RCC 7860 (cell line): ENCODE measurements around the gene DHPS.
"Not testable (repeated sequence)": the region's sequence is repeated elsewhere in the genome, so short reads cannot be mapped to it uniquely, and the experiment has no call there.

Experiments
- DNase-seq: peaks from one replicate; pipeline ENCODE4 v3.0.0-alpha.2; 2015; ENCODE audit warnings: low spot score
- FAIRE-seq: peaks from 2 replicates; lab custom pipeline; 2012; peaks lifted over from hg19 to GRCh38; lab: Jason Lieb, UNC

Gene DHPS

GRCh38 chr19:12705654-12706331 is 24.1 kb upstream of the DHPS start:
- DNase-seq (no peak), FAIRE-seq (no peak)

DNA sequence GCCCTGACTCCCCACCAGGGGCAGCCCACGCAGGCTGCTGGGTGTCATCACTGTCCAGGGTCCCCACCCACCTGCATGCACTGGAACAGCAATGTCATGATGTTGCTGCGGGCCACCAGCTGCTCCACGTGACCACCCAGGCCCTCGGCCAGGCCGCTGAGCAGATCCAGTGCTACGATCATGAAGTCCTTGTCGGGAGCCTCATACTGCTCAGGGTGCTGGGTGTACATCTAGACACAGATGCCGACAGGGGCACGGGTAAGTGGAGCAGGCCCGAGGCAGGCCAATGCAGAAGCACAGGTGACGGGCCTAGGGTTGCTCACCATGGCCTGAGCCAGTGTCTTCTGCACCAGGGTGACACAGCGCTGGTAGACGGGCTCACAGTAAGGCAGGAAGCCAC is 23.5 kb upstream of the DHPS start:
- no peak for FAIRE-seq
- DNase-seq, result no peak

- DNase-seq (peak; percentile 37), FAIRE-seq (no peak)
Measured at GRCh38 chr19:12703046-12703445, 21.4 kb upstream of the DHPS start.

GRCh38 chr19:12701596-12702282 is 20.1 kb upstream of the DHPS start:
- DNase-seq (no peak), FAIRE-seq (no peak)

- FAIRE-seq, result no peak
Measured at GRCh38 chr19:12698138-12698537, 16.5 kb upstream of the DHPS start.

GRCh38 chr19:12697425-12697824 is 15.7 kb upstream of the DHPS start:
- not testable (repeated sequence) for FAIRE-seq, DNase-seq

More at GRCh38 chr19:12698138-12698537, 16.5 kb upstream of the DHPS start:
- no peak for DNase-seq

DNA sequence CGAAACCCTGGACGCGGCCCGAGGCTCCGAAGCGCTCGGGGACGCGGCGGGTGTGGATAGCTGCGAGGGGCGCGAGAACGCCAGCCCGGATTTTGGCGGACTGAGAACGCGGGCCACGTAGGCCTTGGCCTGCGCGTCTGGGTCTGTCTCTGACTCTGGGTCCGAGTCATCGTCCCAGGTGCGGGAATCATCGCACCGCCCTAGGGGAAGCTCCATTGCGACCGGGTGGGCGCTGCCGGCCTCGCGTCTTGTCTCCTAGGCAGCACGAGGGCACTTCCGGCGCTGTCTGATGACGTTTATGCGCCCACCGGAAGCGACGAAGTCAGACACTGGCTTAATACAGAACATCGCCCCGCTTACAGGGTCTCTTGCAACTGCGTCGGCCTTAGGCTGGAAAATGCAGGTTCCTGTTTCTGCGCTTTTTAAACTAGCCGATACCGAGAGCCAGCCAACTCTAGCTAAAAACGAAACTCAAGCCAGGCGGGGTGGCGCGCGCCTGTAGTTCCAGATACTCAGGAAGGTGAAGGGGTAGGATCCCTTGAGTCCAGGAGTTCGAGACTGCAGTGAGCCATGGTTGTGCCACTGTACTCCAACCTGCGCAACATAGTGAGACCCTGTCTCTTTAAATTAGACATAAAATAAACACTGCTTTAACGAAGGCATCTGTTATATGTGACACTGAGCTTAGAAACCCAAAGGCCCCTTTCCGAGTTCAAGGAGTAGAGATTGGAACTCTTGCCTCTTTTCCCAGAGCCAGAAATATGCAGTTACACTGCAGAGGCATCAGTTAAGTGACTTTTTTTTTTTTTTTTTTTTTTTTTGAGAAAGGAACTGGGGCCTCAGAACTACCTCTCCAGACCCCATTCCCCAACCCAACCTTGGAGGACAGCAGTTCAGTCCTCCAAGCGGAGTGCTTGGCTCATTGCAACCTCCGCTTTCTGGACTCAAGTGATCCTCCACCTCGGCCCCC is 15.0 kb upstream of the DHPS start, which contains the start of gene FBXW9:
FBXW9 (minus strand) TSS at position 266 of the 970 bp plus-strand sequence; CDS start at position 216, 50 bp downstream.
- no peak for FAIRE-seq
- peak; percentile 84 for DNase-seq

GRCh38 chr19:12695997-12696365 is 14.3 kb upstream of the DHPS start:
- DNase-seq, result no peak
- FAIRE-seq, result no peak

DNA sequence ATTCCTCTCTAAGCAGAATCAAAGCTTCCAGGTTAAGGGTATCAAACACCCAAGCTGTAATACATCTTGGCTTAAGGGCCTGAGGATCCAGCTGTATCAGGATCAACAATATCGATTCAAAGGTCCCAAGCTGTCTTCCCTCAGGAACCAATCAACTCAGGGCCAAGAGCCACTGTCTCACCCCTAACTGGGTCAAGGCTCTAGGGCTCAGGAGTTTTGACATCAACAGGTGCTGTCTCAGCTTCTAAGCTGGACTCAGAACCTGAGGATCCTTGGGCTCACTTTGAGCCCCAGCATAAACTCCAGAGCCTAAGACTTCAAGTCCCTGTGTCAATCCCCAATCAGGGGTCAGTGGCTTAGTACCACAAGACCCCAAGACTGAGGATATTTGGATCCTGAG is 13.8 kb upstream of the DHPS start:
- no peak for DNase-seq
- no peak for FAIRE-seq

DNA sequence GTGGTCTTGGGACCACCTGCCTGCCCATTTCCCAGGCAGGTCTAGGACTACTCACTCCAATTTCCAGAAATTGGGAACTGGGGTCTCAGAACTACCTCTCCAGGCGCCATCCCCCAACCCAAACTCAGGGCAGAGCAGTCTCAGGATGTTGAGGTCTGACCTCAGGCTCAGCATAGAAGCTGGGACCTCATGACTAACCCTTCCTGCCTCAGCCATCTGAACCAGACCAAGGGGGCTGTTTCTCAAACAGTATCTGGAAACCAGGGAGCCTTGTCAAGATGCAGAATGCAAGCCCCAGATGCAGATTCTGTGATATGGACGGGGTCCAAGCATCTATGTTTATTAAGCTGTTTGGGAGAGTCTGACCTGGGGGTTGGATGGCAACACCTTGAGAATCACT is 13.4 kb upstream of the DHPS start:
- FAIRE-seq, result no peak
- no peak for DNase-seq

- FAIRE-seq (no peak), DNase-seq (no peak)
Measured at GRCh38 chr19:12694641-12695040, 13.0 kb upstream of the DHPS start.

DNA sequence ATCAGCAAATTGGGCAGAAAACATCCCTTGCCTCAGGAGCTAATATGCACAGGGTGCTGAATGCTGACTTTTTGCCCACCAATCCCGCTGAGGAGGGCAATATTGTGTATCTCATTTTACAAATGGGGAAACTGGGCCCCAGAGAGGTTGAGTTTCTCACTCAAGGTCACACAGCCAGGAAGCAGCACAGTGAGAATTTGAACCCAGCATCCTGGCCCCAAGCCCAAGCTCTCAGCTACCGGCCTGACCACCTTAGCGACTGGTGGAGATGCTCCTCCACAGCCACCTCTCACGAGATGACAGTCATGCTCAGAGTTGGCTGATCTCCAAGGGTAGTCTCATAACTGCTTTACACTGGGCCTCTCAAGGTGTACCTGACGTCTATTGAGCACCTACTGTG is 11.3 kb upstream of the DHPS start:
- no peak for DNase-seq
- FAIRE-seq, result no peak

DNA sequence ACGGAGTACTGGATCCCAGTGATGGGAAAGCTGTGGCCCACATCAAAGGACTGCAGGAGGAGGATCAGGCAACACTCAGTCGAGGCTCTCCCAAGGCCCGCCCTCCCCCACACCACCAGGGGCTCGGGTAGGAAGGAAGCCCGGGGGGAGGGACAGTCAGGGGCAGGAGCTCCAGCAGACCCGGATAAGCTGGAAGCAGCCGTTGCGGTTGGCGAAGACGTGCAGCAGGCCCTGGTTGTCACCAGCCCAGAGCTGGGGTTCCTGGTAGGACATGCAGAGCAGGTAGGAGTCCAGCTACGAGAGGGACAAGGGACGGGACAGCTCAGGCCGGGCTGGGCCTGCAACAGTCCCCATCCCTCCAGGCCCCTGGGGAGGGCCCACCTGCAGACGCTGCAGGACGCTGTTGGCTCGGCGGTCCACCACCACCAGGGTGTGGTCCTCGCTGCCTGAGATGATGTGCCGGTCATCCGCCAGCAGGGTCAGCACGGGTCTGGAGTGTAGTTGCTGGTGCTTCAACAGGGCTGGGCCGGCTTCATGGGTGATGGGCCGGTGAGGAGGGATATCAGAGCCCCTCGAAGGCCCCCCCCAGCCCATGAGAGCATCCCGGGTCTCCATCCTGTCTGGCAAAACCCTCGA is 8.0 kb upstream of the DHPS start:
- no peak for FAIRE-seq
- DNase-seq, result no peak

GRCh38 chr19:12689012-12689411 is 7.3 kb upstream of the DHPS start:
- no peak for FAIRE-seq

GRCh38 chr19:12687496-12688196 is 6.0 kb upstream of the DHPS start, which contains the start of gene GNG14:
GNG14 (plus strand) TSS chr19:12687998; CDS start chr19:12688049, 51 bp downstream.
- DNase-seq (no peak), FAIRE-seq (no peak)

More at GRCh38 chr19:12689012-12689411, 7.3 kb upstream of the DHPS start:
- DNase-seq, result no peak

- FAIRE-seq (no peak), DNase-seq (no peak)
Measured at GRCh38 chr19:12685831-12686230, 4.2 kb upstream of the DHPS start.

GRCh38 chr19:12680034-12680433 is 1.6 kb downstream of the DHPS start:
- no peak for FAIRE-seq
- no peak for DNase-seq

DNA sequence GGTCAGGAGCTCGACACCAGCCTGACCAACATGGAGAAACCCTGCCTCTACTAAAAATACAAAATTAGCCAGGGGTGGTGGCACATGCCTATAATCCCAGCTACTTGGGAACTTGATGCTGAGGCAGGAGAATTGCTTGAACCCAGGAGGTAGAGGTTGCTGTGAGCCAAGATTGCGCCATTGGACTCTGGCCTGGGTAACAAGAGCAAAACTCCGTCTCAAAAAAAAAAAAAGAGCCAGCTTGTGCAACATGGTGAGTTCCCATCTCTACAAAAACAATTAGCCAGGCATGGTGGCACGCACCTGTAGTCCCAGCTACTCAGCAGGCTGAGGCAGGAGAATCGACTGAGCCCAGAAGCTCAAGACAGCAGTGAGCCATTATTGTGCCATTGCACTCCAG is 3.6 kb downstream of the DHPS start:
- not testable (repeated sequence) for FAIRE-seq, DNase-seq

DNA sequence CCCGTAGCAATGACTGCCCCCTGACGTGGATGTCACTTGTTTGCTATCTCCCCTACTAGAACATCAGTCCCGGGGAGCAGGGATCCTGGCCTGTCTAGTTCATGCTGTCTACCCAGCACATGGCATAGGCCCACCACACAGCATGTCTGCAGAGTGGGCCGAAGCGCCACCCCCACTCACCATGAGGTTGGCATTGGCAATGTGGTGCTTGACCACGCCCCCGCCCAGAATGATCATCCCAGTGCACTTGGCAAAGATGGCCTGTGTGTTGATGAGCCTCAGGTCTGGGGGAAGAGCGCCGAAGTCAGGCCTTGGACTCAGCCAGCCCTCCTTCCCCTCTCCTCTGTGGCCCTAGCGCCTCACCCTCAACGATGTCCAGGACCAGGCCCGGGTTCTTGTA is 4.8 kb downstream of the DHPS start:
- DNase-seq (no peak), FAIRE-seq (no peak)

GRCh38 chr19:12676384-12676792 is 5.3 kb downstream of the DHPS start:
- no peak for FAIRE-seq
- peak; percentile 59 for DNase-seq
